Smooth muscle cell (in vitro differentiated cells): ENCODE results near the gene TFAP2A. TPM values are rescaled to one million over a fixed set of nuclear protein-coding genes. Genes with fewer than 3 reads are reported as not detected.
A peak's percentile ranks its signal among the peaks of the same experiment; 100 is the strongest.

Experiments
- DNase-seq: peaks from one replicate; lab custom pipeline; 2025; ENCODE audit not compliant: unreplicated experiment; lab: John Stamatoyannopoulos, UW
- H2AFZ ChIP-seq: fragments of 200-600 bp; sonication (generic); 2 replicates; pipeline ENCODE4 v1.6.0; 2016; ENCODE audit warnings: antibody characterized with exemption, low read depth, mild to moderate bottlenecking
- H3F3A ChIP-seq: fragments of 200-600 bp; sonication (generic); 2 replicates; pipeline ENCODE4 v1.6.0; 2017; ENCODE audit warnings: antibody characterized with exemption, low read depth
- H3K27ac ChIP-seq: fragments of 200-600 bp; sonication (generic); 2 replicates; pipeline ENCODE4 v1.5.1; 2016; ENCODE audit warnings: low read depth, mild to moderate bottlenecking
- H3K27me3 ChIP-seq: fragments of 200-600 bp; sonication (generic); 2 replicates; pipeline ENCODE4 v1.6.1; 2016; ENCODE audit warnings: low read depth, mild to moderate bottlenecking
- H3K36me3 ChIP-seq: fragments of 200-600 bp; sonication (generic); 2 replicates; pipeline ENCODE4 v1.5.1; 2016; ENCODE audit warnings: low read depth
- H3K4me1 ChIP-seq: fragments of 200-600 bp; sonication (generic); 2 replicates; pipeline ENCODE4 v1.5.1; 2016; ENCODE audit warnings: low read depth
- H3K4me2 ChIP-seq: fragments of 200-600 bp; sonication (generic); 2 replicates; pipeline ENCODE4 v1.6.0; 2016; ENCODE audit warnings: mild to moderate bottlenecking
- H3K4me3 ChIP-seq: fragments of 200-600 bp; sonication (generic); 2 replicates; pipeline ENCODE4 v1.5.1; 2016; ENCODE audit warnings: mild to moderate bottlenecking
- H3K79me2 ChIP-seq: fragments of 200-600 bp; sonication (generic); 2 replicates; pipeline ENCODE4 v1.6.0; 2016; ENCODE audit warnings: low read depth, mild to moderate bottlenecking
- H3K9ac ChIP-seq: fragments of 200-600 bp; sonication (generic); 2 replicates; pipeline ENCODE4 v1.6.0; 2016; ENCODE audit warnings: low read depth
- H3K9me3 ChIP-seq: fragments of 200-600 bp; sonication (generic); replicated peaks from 2 replicates; pipeline ENCODE4 v1.5.1; 2016; ENCODE audit warnings: low read depth
- H4K20me1 ChIP-seq: fragments of 200-600 bp; sonication (generic); 2 replicates; pipeline ENCODE4 v1.6.0; 2016; ENCODE audit warnings: low read depth
- WGBS: methylation state at CpG from one replicate; pipeline ENCODE4 v1.1.7; 2016; ENCODE audit warnings: low lambda C conversion rate; 5-methylcytosine and 5-hydroxymethylcytosine counted together
- polyA plus RNA-seq: library from polyadenylated mRNA; unstranded; fragments of >200 nt; fragmentation: Nextera tagmentation; extraction: Ambion mirVana; gene quantifications from 2 replicates; pipeline ENCODE4 v1.2.1, GENCODE V29; 2016
- total RNA-seq: library from RNA; depleted of rRNA; stranded (reverse); fragments of >200 nt; gene quantifications from 2 replicates; pipeline ENCODE4 v1.2.3, GENCODE V29; 2014
- TF ChIP-seq, protein P1 (sequence below): fragments of 200-600 bp; sonication (generic); IDR thresholded peaks from 2 replicates; pipeline ENCODE4 v1.5.1; 2017; ENCODE audit warnings: borderline replicate concordance, mild to moderate bottlenecking, antibody characterized with exemption; ENCODE audit not compliant: insufficient read depth, poor library complexity, severe bottlenecking

Gene TFAP2A
- total and polyA plus RNA-seq, 2 experiments from 2014 or later, result 10.1 to 13.6 TPM

DNA sequence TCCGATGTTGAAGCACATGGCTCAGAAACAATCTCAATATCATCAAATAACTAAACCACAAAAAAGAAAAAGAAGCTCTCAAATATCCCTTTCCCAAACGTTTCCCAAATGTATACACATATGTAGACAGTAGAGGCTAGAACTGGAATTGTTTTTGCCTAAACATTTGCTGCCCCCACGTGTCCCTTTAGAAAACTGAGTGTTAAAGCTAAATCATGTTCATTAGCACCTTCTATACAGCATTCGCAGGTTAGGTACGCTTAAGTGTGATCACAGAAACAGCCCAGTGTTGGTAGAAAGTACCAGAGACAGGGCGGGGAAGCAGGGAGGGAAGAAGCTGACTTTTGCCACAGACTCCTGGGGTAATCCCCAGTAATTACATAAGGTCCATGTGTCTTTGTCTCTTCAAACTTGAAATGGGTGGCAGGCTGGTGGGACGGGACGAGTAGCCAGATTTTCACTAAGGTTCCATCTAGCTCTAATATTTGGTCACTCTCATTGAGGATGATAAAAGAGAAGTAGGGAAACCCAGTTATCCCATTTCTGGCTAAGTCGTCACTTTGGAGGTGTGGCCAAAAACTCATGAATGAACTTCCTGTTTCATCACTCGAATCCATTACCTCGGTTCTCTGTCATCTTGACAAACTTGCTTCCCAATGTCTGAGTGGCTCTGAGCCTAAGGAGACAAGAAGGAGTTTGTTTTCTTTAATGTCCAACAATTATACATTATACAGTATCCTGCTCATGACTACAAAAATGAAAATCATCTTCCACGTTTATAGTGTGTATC, 15.0 kb upstream of the TFAP2A start:
- WGBS, result 28% methylated on average over 12 of the region's 12 CpGs
- H3K79me2 ChIP-seq, result no peaks in the 10 kb centered on the region
- H3K9me3 ChIP-seq, result no peaks in the 10 kb centered on the region
- no peak for DNase-seq
- H3K36me3 ChIP-seq, result no peaks in the 10 kb centered on the region
- peaks cover 5% of the 10 kb centered on the region for H3F3A ChIP-seq
- H3K27me3 ChIP-seq, result peaks cover 16% of the 10 kb centered on the region
- peaks cover 18% of the 10 kb centered on the region for H3K4me1 ChIP-seq
- TF ChIP-seq, protein P1, sequence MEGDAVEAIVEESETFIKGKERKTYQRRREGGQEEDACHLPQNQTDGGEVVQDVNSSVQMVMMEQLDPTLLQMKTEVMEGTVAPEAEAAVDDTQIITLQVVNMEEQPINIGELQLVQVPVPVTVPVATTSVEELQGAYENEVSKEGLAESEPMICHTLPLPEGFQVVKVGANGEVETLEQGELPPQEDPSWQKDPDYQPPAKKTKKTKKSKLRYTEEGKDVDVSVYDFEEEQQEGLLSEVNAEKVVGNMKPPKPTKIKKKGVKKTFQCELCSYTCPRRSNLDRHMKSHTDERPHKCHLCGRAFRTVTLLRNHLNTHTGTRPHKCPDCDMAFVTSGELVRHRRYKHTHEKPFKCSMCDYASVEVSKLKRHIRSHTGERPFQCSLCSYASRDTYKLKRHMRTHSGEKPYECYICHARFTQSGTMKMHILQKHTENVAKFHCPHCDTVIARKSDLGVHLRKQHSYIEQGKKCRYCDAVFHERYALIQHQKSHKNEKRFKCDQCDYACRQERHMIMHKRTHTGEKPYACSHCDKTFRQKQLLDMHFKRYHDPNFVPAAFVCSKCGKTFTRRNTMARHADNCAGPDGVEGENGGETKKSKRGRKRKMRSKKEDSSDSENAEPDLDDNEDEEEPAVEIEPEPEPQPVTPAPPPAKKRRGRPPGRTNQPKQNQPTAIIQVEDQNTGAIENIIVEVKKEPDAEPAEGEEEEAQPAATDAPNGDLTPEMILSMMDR, result peak; percentile 68
- H3K27ac ChIP-seq, result peak overlapping the region; percentile 70
- H4K20me1 ChIP-seq, result no peaks in the 10 kb centered on the region
- H3K4me3 ChIP-seq, result peak overlapping the region; percentile 6
- H2AFZ ChIP-seq, result peak overlapping the region; percentile 35
- peak overlapping the region; percentile 54 for H3K4me2 ChIP-seq
- peak overlapping the region; percentile 42 for H3K9ac ChIP-seq

DNA sequence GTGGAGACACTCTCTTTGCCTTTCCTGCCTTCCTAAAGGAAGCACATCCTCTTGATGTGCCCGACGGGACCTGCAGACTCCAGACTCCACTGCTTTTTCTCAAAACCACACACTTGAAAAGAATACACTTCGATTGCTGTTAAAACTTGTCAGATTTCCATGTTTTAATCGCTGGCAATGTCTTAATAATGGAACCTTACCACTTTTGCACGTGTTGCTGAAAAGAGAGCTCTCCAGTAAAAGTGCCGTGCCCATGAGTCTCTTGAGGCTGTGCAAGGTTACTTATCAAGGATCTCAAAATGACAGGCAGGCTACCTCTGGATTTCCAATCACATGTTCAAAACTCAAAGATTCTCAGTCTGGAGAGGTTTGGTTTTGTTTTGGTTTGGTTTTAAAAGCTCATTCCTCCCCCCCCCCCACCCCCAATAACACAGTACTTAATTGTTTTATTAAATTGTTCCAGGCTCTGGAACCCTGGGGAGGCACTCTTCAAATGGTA, 12.0 kb upstream of the TFAP2A start:
- peak overlapping the region; percentile 68 for H3K27ac ChIP-seq
- no peaks in the 10 kb centered on the region for H3K36me3 ChIP-seq
- no peaks in the 10 kb centered on the region for H3K79me2 ChIP-seq
- H3K9ac ChIP-seq, result peak overlapping the region; percentile 60
- H3K4me3 ChIP-seq, result peak overlapping the region; percentile 63
- peaks cover 18% of the 10 kb centered on the region for H3K4me1 ChIP-seq
- H3K4me2 ChIP-seq, result peak overlapping the region; percentile 98
- peak overlapping the region; percentile 92 for H2AFZ ChIP-seq
- peaks cover 46% of the 10 kb centered on the region for H3K27me3 ChIP-seq
- H3F3A ChIP-seq, result peaks cover 5% of the 10 kb centered on the region
- TF ChIP-seq, protein P1, result no peak
- WGBS, result 9% methylated on average over 6 of the region's 6 CpGs
- no peaks in the 10 kb centered on the region for H3K9me3 ChIP-seq
- DNase-seq, result no peak
- H4K20me1 ChIP-seq, result no peaks in the 10 kb centered on the region

DNA sequence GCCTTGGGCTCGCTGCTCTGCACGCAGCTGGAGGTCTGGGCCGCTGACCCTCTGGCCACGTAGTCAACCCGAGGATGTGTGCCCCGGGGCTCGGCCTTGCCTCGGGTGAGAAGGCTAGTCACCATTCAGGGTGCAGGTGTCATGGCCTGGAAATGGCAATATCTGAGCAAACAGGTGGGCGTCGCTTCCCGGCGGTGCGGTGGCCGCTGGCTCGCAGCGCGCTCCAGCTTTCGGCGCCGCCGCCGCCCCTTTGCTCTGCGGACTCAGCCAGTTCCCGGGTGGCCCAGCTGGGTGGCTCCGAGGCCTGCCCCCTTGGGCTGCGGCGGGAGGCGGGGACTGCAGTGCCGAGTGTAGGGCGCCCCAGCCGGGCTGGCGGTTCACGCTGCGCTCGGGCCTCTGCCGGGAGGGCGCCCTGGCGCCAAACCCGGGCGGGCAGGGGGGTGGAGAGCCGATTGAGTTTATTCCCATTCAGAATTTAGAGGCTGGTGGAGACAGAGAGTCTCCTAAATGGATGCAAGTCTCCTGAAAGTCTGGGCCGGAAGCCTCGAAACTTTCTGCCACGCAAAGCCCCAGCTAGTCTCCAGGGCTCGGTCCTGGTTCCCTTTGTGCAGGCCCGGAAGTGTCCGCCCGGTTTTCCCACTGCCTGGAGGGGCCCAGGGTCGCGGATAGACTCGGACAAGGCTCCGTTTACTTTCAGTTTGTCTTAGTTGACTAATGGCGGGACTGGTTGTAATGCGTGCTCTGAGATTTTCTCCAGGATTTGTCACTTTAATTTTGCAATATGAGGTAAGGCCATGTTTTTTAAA, 11.3 kb upstream of the TFAP2A start:
- H3K9me3 ChIP-seq, result no peaks in the 10 kb centered on the region
- H3K27me3 ChIP-seq, result peaks cover 53% of the 10 kb centered on the region
- TF ChIP-seq, protein P1, result no peak
- 1% methylated on average over 54 of the region's 54 CpGs for WGBS
- peaks cover 18% of the 10 kb centered on the region for H3K4me1 ChIP-seq
- no peaks in the 10 kb centered on the region for H3K79me2 ChIP-seq
- H3K36me3 ChIP-seq, result no peaks in the 10 kb centered on the region
- peak overlapping the region; percentile 98 for H3K4me2 ChIP-seq
- peak overlapping the region; percentile 63 for H3K4me3 ChIP-seq
- H3K27ac ChIP-seq, result peak overlapping the region; percentile 68
- DNase-seq, result no peak
- H4K20me1 ChIP-seq, result no peaks in the 10 kb centered on the region
- peaks cover 5% of the 10 kb centered on the region for H3F3A ChIP-seq
- H2AFZ ChIP-seq, result peak overlapping the region; percentile 92
- H3K9ac ChIP-seq, result peak overlapping the region; percentile 60
